ENCODE measurements around the gene TLL1.

The TLL1 gene

GRCh38 chr4:165928601-165929000, 55.6 kb downstream of the TLL1 start:
- DNase-seq (ENCODE audit: low read depth), result no peak
- TF ChIP-seq MYC (IDR thresholded peaks at IDR 0.05; ENCODE audit: low read depth, low read length), result no peak
- no peak overlapping the region for H3K4me3 ChIP-seq (ENCODE audit: low read depth, low read length)

DNA sequence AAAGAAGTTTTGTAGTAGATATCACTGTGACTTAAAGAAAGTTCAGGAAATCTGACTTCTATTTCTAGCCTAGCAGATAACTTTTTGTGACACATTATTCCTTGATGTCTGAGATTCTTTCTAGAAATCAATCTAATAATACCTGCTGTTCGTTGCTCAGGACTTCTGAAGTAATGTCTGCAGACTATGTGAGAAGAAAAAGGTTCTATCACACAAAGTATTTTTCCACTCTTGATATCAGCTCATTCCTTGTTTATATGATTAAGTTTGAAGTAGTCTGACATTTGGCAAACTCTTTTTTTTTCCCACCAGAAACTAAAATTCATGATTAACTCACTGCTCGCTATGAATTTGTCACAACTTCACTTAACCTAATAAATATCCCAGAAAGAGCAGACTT, 56.6 kb downstream of the TLL1 start:
- no peak for TF ChIP-seq POLR2A (IDR thresholded peaks at IDR 0.05; ENCODE audit: extremely low read depth, insufficient read length)
- TF ChIP-seq CTCF (IDR thresholded peaks at IDR 0.05; ENCODE audit: low read depth, low read length), result no peak
- no peak for TF ChIP-seq MAX (IDR thresholded peaks at IDR 0.05; ENCODE audit: low read depth, low read length)
- TF ChIP-seq MYC (IDR thresholded peaks at IDR 0.05; ENCODE audit: low read depth, low read length), result no peak
- H3K4me3 ChIP-seq (ENCODE audit: low read depth, low read length), result no peak overlapping the region
- no peak for DNase-seq (ENCODE audit: low read depth)

DNA sequence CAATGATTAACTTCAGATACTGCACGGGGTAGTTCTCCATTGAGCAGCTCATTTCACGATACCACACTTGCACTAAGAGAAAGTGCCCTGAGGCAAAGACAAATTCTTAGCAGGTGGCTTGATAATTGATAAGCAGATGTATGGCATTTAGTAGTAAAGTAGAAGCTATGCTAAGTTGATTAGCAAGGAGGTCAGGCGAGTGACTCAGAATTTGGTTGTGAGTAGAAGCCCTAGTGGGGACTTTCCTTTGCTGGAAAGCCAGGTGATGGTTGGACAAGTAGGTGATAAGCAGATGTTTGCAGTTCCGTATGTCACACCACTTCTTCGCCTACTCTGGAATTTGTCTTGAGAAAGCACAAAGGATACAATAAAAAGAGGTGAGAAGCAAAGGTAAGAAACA, 58.7 kb downstream of the TLL1 start:
- no peak for DNase-seq (ENCODE audit: low read depth)
- TF ChIP-seq MAX (IDR thresholded peaks at IDR 0.05; ENCODE audit: low read depth, low read length), result no peak
- TF ChIP-seq POLR2A (IDR thresholded peaks at IDR 0.05; ENCODE audit: extremely low read depth, insufficient read length), result no peak
- TF ChIP-seq MYC (IDR thresholded peaks at IDR 0.05; ENCODE audit: low read depth, low read length), result no peak
- no peak for TF ChIP-seq CTCF (IDR thresholded peaks at IDR 0.05; ENCODE audit: low read depth, low read length)
- no peak overlapping the region for H3K4me3 ChIP-seq (ENCODE audit: low read depth, low read length)

GRCh38 chr4:165944900-165945299, 71.9 kb downstream of the TLL1 start:
- TF ChIP-seq MYC (IDR thresholded peaks at IDR 0.05; ENCODE audit: low read depth, low read length) (no peak), CTCF (IDR thresholded peaks at IDR 0.05; ENCODE audit: low read depth, low read length) (no peak), POLR2A (IDR thresholded peaks at IDR 0.05; ENCODE audit: extremely low read depth, insufficient read length) (no peak), MAX (IDR thresholded peaks at IDR 0.05; ENCODE audit: low read depth, low read length) (no peak)
- no peak for DNase-seq (ENCODE audit: low read depth)
- no peak overlapping the region for H3K4me3 ChIP-seq (ENCODE audit: low read depth, low read length)

- DNase-seq (ENCODE audit: low read depth), result no peak
Observed at GRCh38 chr4:165945991-165946390, 73.0 kb downstream of the TLL1 start.

DNA sequence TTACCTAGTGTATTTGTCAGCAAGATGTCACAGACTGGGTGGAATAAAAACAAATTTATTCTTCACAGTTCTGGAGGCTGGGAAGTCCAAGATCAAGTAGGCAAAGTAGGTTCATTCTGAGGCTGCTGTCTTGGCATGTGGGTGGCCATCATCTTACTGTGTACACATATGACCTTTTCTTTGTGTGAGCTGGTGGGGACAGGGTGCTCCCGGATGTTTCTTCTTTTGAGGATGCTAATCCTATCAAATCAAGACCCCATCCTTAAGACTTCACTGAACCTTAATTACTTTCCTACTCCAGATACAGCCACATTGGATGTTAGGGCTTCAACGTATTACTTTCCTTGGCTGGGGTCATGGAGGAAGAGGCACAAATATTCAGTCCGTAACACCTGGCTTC, 74.0 kb downstream of the TLL1 start:
- no peak for DNase-seq (ENCODE audit: low read depth)
- no peak overlapping the region for H3K4me3 ChIP-seq (ENCODE audit: low read depth, low read length)
- TF ChIP-seq POLR2A (IDR thresholded peaks at IDR 0.05; ENCODE audit: extremely low read depth, insufficient read length) (no peak), CTCF (IDR thresholded peaks at IDR 0.05; ENCODE audit: low read depth, low read length) (no peak), MYC (IDR thresholded peaks at IDR 0.05; ENCODE audit: low read depth, low read length) (no peak), MAX (IDR thresholded peaks at IDR 0.05; ENCODE audit: low read depth, low read length) (no peak)

More at GRCh38 chr4:165945991-165946390, 73.0 kb downstream of the TLL1 start:
- no peak overlapping the region for H3K4me3 ChIP-seq (ENCODE audit: low read depth, low read length)
- TF ChIP-seq CTCF (IDR thresholded peaks at IDR 0.05; ENCODE audit: low read depth, low read length) (no peak), MYC (IDR thresholded peaks at IDR 0.05; ENCODE audit: low read depth, low read length) (no peak), MAX (IDR thresholded peaks at IDR 0.05; ENCODE audit: low read depth, low read length) (no peak), POLR2A (IDR thresholded peaks at IDR 0.05; ENCODE audit: extremely low read depth, insufficient read length) (no peak)
